Fibroblast of the aortic adventitia (primary cell): ENCODE measurements around the gene CDR2L. TPM values are rescaled to one million over a fixed set of nuclear protein-coding genes. Genes with fewer than 3 reads are reported as not detected.
"Not testable (repeated sequence)": the region's sequence is repeated elsewhere in the genome, so short reads cannot be mapped to it uniquely, and the experiment has no call there.

ENCODE experiments used
- DNase-seq: peaks from one replicate; pipeline ENCODE4 v3.0.0-alpha.2; 2010; ENCODE audit warnings: low read depth
- H3K4me3 ChIP-seq: 2 replicates; pipeline ENCODE4 v1.5.1; 2011; ENCODE audit warnings: low read depth, mild to moderate bottlenecking, control low read depth, low read length, moderate library complexity
- total RNA-seq: library from RNA; depleted of rRNA; stranded (reverse); fragments of >200 nt; gene quantifications from 2 replicates; pipeline ENCODE4 v1.2.3, GENCODE V29; 2012; ENCODE audit warnings: low replicate concordance
- TF ChIP-seq, protein P1 (sequence below): IDR thresholded peaks from 2 replicates; pipeline ENCODE4 v1.5.1; 2011; ENCODE audit warnings: mild to moderate bottlenecking, low read length, control low read depth, inconsistent platforms; ENCODE audit not compliant: insufficient read depth

The CDR2L gene
- total RNA-seq, 1 donor, result 15.3 TPM

DNA sequence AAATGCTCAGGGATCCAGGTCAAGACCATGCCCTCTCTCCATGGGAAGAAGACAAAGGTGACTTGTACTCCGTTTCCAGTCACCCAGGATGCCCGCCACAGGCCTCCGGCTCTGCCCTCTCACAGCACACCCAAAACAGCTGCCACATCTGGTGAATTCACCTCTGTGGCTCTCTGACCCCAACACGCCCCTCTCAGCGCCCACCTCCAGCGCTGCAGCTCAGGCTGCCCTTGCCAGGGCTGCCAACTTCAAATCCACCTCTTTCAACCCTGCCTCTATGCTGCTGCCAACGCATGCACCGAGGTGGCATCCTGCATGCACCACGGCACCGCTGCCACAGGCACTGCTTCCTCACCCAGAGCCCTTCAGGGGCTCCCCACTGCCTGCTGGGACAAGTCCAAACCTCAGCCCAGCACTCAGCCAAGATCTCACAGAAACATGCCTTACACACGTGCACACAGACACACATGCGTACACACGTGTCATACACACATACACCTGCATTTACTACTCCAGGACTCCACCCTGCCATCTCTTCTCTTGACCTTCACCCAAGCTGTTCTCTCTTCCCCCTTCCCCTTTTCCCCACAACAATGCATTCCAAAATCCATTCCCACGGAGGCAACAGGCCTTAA lies 22.3 kb upstream of the CDR2L start:
- TF ChIP-seq, protein P1, sequence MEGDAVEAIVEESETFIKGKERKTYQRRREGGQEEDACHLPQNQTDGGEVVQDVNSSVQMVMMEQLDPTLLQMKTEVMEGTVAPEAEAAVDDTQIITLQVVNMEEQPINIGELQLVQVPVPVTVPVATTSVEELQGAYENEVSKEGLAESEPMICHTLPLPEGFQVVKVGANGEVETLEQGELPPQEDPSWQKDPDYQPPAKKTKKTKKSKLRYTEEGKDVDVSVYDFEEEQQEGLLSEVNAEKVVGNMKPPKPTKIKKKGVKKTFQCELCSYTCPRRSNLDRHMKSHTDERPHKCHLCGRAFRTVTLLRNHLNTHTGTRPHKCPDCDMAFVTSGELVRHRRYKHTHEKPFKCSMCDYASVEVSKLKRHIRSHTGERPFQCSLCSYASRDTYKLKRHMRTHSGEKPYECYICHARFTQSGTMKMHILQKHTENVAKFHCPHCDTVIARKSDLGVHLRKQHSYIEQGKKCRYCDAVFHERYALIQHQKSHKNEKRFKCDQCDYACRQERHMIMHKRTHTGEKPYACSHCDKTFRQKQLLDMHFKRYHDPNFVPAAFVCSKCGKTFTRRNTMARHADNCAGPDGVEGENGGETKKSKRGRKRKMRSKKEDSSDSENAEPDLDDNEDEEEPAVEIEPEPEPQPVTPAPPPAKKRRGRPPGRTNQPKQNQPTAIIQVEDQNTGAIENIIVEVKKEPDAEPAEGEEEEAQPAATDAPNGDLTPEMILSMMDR, result no peak
- H3K4me3 ChIP-seq, result no peak overlapping the region
- DNase-seq, result no peak

DNA sequence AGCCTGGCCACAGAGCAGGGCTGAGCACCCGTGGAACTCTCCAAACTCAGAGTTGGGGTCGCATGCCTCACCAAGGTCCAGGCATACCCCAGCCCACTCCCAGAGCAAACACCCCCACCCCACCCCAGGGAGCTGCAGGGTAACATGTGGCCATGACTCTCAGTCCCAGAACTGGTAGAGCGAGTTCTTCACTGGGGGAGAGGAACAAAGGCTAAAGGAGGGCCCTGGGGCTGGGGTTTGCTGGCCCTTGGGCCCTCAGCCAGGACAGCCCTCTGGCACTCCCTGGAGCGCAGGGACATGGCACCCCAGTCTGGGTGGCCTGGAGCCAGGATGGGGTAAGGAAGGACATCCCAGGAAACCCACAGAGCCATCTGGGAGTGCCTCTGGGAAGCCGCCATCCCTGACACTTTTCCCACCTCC lies 19.1 kb upstream of the CDR2L start:
- DNase-seq, result no peak
- no peak overlapping the region for H3K4me3 ChIP-seq
- TF ChIP-seq, protein P1, result no peak

GRCh38 chr17:74969501-74969900 lies 17.9 kb upstream of the CDR2L start:
- not testable (repeated sequence) for DNase-seq, H3K4me3 ChIP-seq

DNA sequence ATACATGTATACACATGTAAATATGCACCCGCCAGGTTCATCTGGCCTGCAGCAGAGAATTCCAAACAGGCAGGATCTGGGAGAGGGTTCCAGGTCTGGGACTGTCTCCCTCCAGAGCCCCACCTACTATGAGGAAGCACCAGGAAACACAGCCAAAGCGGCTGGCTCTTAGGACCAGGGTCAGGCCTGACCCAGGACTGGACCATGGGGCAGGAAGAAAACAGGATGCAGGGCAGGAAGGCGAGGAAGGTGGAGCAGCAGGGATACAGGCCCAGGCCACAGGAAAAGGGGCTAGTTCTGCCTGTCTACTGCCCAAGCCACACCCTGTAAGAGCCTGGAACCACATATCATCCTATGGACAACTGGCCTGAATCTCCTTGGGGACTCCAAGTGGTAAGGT lies 17.0 kb upstream of the CDR2L start:
- TF ChIP-seq, protein P1, result no peak
- no peak for DNase-seq
- no peak overlapping the region for H3K4me3 ChIP-seq

GRCh38 chr17:74971069-74971841 lies 16.2 kb upstream of the CDR2L start:
- TF ChIP-seq, protein P1, result no peak
- no peak overlapping the region for H3K4me3 ChIP-seq
- no peak for DNase-seq

- no peak overlapping the region for H3K4me3 ChIP-seq
- TF ChIP-seq, protein P1, result no peak
- no peak for DNase-seq
Measured at GRCh38 chr17:74971842-74972106, 15.7 kb upstream of the CDR2L start.

- DNase-seq, result no peak
- peak within 1 kb of the TSS; percentile 52 for H3K4me3 ChIP-seq
- TF ChIP-seq, protein P1, result no peak
Measured at GRCh38 chr17:74972107-74972972, 15.1 kb upstream of the CDR2L start, which contains the start of gene HID1. Gene HID1 (minus strand): TSS chr17:74972759. CDS start chr17:74972656, 103 bp downstream.
